Right lobe of liver (tissue), 4 donors: ENCODE results near the gene GSKIP.

Source experiments
- POLR2A ChIP-seq: fragments of 450-650 bp; IDR thresholded peaks from one replicate; pipeline ENCODE4 v1.6.1; 2017; ENCODE audit warnings: antibody characterized with exemption, mild to moderate bottlenecking
- TF ChIP-seq, protein P1 (sequence below), 4 donors: fragments of 200-600 bp in 3 of 4; fragments of 450-650 bp in 1 of 4; IDR thresholded peaks; one replicate each; pipeline versions ENCODE4 v1.5.1 to v1.8.0; 2016 to 2022; ENCODE audit warnings: antibody characterized with exemption in 4 of 4, mild to moderate bottlenecking in 2 of 4
- donor health status: DM: no; HTN: no; CAD: no.
- donor health status: DM: no; HTN: no; CAD: no.
- donor health status: DM: no; HTN: yes; CAD: no.

- TF ChIP-seq, protein P1, sequence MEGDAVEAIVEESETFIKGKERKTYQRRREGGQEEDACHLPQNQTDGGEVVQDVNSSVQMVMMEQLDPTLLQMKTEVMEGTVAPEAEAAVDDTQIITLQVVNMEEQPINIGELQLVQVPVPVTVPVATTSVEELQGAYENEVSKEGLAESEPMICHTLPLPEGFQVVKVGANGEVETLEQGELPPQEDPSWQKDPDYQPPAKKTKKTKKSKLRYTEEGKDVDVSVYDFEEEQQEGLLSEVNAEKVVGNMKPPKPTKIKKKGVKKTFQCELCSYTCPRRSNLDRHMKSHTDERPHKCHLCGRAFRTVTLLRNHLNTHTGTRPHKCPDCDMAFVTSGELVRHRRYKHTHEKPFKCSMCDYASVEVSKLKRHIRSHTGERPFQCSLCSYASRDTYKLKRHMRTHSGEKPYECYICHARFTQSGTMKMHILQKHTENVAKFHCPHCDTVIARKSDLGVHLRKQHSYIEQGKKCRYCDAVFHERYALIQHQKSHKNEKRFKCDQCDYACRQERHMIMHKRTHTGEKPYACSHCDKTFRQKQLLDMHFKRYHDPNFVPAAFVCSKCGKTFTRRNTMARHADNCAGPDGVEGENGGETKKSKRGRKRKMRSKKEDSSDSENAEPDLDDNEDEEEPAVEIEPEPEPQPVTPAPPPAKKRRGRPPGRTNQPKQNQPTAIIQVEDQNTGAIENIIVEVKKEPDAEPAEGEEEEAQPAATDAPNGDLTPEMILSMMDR (IDR thresholded peaks at IDR 0.05): no peak
- no peak for TF ChIP-seq POLR2A
Observed at GRCh38 chr14:96324219-96324618, 39.1 kb upstream of the GSKIP start.
